ENCODE results near the gene PDIA6.

PDIA6 gene

GRCh38 chr2:10812362-10813162 lies at the start of gene PDIA6:
Gene PDIA6, minus strand, starts transcription at chr2:10812785. Its CDS starts 89 bp downstream, at chr2:10812696.
- DNase-seq (ENCODE audit: low read depth, low spot score): peak; percentile 62
- H3K4me3 ChIP-seq (ENCODE audit: low read depth, low read length): peak within 1 kb of the TSS; percentile 74
- ChIA-PET CTCF (interaction anchor here (1.0 to 3.0 kb wide), 6 partner anchors 11 to 320 kb away, joined by 4 to 15 read pairs (median 6); a partner anchor contains a TSS), POLR2A (interaction anchor here (1.5 kb wide), 1 partner anchor 34 kb away, joined by 3 read pairs; no protein-coding TSS in a partner anchor)
- TF ChIP-seq CTCF (IDR thresholded peaks at IDR 0.05; ENCODE audit: insufficient read depth, low read length, missing control alignments): no peak

GRCh38 chr2:10862330-10862729 lies 49.7 kb upstream of the PDIA6 start:
- no peak for DNase-seq (ENCODE audit: low read depth, low spot score)
- TF ChIP-seq CTCF (IDR thresholded peaks at IDR 0.05; ENCODE audit: insufficient read depth, low read length, missing control alignments): no peak
- POLR2A ChIA-PET: no interaction called here
- no peak overlapping the region for H3K4me3 ChIP-seq (ENCODE audit: low read depth, low read length)
- CTCF ChIA-PET: interaction anchor here (1.2 to 1.3 kb wide), 2 partner anchors 23 to 30 kb away, joined by 3 read pairs; no protein-coding TSS in a partner anchor

- POLR2A ChIA-PET: no interaction called here
- no peak for DNase-seq (ENCODE audit: low read depth, low spot score)
- CTCF ChIA-PET: interaction anchor here (1.2 kb wide), 1 partner anchor 29 kb away, joined by 3 read pairs; no protein-coding TSS in a partner anchor
Measured at GRCh38 chr2:10861765-10862164, 49.2 kb upstream of the PDIA6 start.

GRCh38 chr2:10860814-10861325 lies 48.3 kb upstream of the PDIA6 start:
- no peak for TF ChIP-seq CTCF (IDR thresholded peaks at IDR 0.05; ENCODE audit: insufficient read depth, low read length, missing control alignments)
- ChIA-PET CTCF (no interaction called here), POLR2A (no interaction called here)
- no peak for DNase-seq (ENCODE audit: low read depth, low spot score)
- H3K4me3 ChIP-seq (ENCODE audit: low read depth, low read length): no peak overlapping the region

More at GRCh38 chr2:10861765-10862164, 49.2 kb upstream of the PDIA6 start:
- H3K4me3 ChIP-seq (ENCODE audit: low read depth, low read length): no peak overlapping the region
- TF ChIP-seq CTCF (IDR thresholded peaks at IDR 0.05; ENCODE audit: insufficient read depth, low read length, missing control alignments): no peak

GRCh38 chr2:10860081-10860813 lies 47.7 kb upstream of the PDIA6 start:
- no peak for DNase-seq (ENCODE audit: low read depth, low spot score)
- TF ChIP-seq CTCF (IDR thresholded peaks at IDR 0.05; ENCODE audit: insufficient read depth, low read length, missing control alignments): no peak
- ChIA-PET CTCF (no interaction called here), POLR2A (no interaction called here)
- no peak overlapping the region for H3K4me3 ChIP-seq (ENCODE audit: low read depth, low read length)

- DNase-seq (ENCODE audit: low read depth, low spot score): no peak
- POLR2A ChIA-PET: no interaction called here
- H3K4me3 ChIP-seq (ENCODE audit: low read depth, low read length): no peak overlapping the region
- CTCF ChIA-PET: no interaction called here
- TF ChIP-seq CTCF (IDR thresholded peaks at IDR 0.05; ENCODE audit: insufficient read depth, low read length, missing control alignments): no peak
Measured at GRCh38 chr2:10859278-10859677, 46.7 kb upstream of the PDIA6 start.

All from AG04449 (cell line).